Measurements from ENCODE around the gene PLK3. TPM values are rescaled to one million over a fixed set of nuclear protein-coding genes. Genes with fewer than 3 reads are reported as not detected.

Gene PLK3
- total RNA-seq, 1 donor from 2014 or later: 2.2 TPM

DNA sequence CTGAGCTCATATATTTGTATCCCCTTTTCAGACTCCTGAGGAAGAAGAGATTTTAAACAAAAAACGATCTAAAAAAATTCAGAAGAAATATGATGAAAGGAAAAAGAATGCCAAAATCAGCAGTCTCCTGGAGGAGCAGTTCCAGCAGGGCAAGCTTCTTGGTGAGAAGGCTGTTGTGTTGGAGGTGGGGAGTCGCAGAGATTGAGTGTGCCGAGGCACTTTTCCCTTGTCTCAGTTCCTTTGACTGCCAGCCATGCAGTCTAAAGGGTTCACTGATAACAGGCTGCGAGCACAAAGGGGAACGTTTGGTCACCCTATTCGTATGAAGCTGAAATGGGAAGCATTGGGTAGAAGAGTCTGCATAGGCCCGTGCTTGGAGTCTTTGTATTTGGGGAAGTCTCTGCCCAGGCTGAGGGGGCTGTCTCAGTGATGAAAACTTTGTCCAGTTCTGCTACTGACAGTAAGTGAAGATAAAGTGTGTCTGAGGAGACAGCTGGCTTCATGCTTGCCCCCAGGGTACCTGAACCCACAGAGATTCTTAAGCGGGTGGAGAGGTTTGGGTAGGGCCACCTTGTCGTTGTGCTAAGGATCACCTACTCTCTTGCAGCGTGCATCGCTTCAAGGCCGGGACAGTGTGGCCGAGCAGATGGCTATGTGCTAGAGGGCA, 22.1 kb upstream of the PLK3 start:
- Histone ChIP-seq H3K27ac (peak overlapping the region; percentile 62), H3K36me3 (peaks cover 8% of the 10 kb centered on the region), H3K9ac (no peak overlapping the region)

DNA sequence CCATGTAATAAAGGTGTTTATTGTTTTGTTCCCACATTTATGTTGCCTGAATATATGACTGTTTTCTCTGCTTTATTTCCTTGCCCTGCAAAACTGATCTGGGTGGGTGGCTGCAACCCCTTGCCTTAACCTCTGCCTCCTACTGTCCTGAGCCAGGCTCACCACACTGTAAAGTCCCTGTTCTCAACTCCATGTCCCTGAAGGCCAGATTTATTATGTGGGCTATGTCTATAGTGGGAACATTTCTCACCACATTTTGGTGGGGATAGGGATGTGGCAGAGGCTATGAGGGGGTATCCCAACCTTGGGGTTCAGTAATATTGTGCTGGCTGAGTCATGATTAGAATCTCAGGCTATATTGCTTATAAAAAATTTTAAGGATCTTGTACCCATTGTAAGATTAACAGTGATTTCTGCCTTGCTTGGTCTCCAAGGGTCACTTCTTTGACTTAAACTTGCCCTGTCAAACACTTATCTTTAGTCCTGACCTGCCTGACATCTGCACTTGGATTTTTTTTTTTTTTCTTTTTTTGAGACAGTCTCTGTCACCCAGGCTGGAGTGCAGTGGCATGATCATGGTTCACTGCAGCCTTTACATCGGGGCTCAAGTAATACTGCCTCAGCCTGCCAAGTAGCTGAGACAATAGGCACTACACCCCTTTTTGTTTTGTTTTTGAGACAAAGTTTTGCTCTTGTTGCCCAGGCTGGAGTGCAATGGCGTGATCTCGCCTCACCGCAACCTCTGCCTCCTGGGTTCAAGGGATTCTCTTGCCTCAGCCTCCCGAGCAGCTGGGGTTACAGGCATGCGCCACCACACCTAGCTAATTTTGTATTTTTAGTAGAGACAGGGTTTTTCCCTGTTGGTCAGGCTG, 21.2 kb upstream of the PLK3 start:
- no peak for DNase-seq (ENCODE audit: low spot score)
- Histone ChIP-seq H3K27me3 (peaks cover 4% of the 10 kb centered on the region), H3K36me3 (peaks cover 8% of the 10 kb centered on the region), H3K4me3 (no peak overlapping the region), H3F3A (ENCODE audit: low read depth) (peaks cover 88% of the 10 kb centered on the region), H3K9me3 (ENCODE audit: low read depth) (no peaks in the 10 kb centered on the region), H3K4me1 (peaks cover 22% of the 10 kb centered on the region), H2AFZ (replicated peaks) (no peak overlapping the region), H3K27ac (no peak overlapping the region), H4K20me1 (ENCODE audit: low read depth) (peaks cover 45% of the 10 kb centered on the region), H3K9ac (no peak overlapping the region), H3K79me2 (ENCODE audit: low read depth) (peaks cover 45% of the 10 kb centered on the region), H3K4me2 (peak overlapping the region; percentile 99)
- peak overlapping the region; percentile 56 for H3K4me3 Mint-ChIP-seq
- TF ChIP-seq, protein P1, sequence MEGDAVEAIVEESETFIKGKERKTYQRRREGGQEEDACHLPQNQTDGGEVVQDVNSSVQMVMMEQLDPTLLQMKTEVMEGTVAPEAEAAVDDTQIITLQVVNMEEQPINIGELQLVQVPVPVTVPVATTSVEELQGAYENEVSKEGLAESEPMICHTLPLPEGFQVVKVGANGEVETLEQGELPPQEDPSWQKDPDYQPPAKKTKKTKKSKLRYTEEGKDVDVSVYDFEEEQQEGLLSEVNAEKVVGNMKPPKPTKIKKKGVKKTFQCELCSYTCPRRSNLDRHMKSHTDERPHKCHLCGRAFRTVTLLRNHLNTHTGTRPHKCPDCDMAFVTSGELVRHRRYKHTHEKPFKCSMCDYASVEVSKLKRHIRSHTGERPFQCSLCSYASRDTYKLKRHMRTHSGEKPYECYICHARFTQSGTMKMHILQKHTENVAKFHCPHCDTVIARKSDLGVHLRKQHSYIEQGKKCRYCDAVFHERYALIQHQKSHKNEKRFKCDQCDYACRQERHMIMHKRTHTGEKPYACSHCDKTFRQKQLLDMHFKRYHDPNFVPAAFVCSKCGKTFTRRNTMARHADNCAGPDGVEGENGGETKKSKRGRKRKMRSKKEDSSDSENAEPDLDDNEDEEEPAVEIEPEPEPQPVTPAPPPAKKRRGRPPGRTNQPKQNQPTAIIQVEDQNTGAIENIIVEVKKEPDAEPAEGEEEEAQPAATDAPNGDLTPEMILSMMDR (IDR thresholded peaks at IDR 0.05): no peak
- TF ChIP-seq EZH2 (IDR thresholded peaks at IDR 0.05) (no peak), EZH2phosphoT487 (IDR thresholded peaks at IDR 0.05) (no peak)
- no peak overlapping the region for H3K27ac Mint-ChIP-seq
- H3K36me3 Mint-ChIP-seq: peaks cover 33% of the 10 kb centered on the region
- H3K27me3 Mint-ChIP-seq (ENCODE audit: insufficient read depth, low read depth): peaks cover 10% of the 10 kb centered on the region
- H3K4me1 Mint-ChIP-seq: peaks cover 32% of the 10 kb centered on the region
- H3K9me3 Mint-ChIP-seq: no peaks in the 10 kb centered on the region

More for the DNA sequence above, 22.1 kb upstream of the PLK3 start:
- peaks cover 82% of the 10 kb centered on the region for H3F3A ChIP-seq (ENCODE audit: low read depth)
- no peak for DNase-seq (ENCODE audit: low spot score)
- peaks cover 45% of the 10 kb centered on the region for H3K79me2 ChIP-seq (ENCODE audit: low read depth)
- no peaks in the 10 kb centered on the region for H3K27me3 ChIP-seq
- Mint-ChIP-seq H3K4me1 (peaks cover 25% of the 10 kb centered on the region), H3K27ac (no peak overlapping the region), H3K27me3 (ENCODE audit: insufficient read depth, low read depth) (peaks cover 10% of the 10 kb centered on the region), H3K36me3 (peaks cover 33% of the 10 kb centered on the region), H3K4me3 (peak overlapping the region; percentile 93), H3K9me3 (no peaks in the 10 kb centered on the region)
- no peaks in the 10 kb centered on the region for H3K9me3 ChIP-seq (ENCODE audit: low read depth)
- H4K20me1 ChIP-seq (ENCODE audit: low read depth): peaks cover 45% of the 10 kb centered on the region
- TF ChIP-seq, protein P1 (IDR thresholded peaks at IDR 0.05): no peak
- TF ChIP-seq EZH2 (IDR thresholded peaks at IDR 0.05) (no peak), EZH2phosphoT487 (IDR thresholded peaks at IDR 0.05) (no peak)
- H3K4me3 ChIP-seq: peak overlapping the region; percentile 93
- no peak overlapping the region for H2AFZ ChIP-seq (replicated peaks)
- peak overlapping the region; percentile 99 for H3K4me2 ChIP-seq
- peaks cover 16% of the 10 kb centered on the region for H3K4me1 ChIP-seq

DNA sequence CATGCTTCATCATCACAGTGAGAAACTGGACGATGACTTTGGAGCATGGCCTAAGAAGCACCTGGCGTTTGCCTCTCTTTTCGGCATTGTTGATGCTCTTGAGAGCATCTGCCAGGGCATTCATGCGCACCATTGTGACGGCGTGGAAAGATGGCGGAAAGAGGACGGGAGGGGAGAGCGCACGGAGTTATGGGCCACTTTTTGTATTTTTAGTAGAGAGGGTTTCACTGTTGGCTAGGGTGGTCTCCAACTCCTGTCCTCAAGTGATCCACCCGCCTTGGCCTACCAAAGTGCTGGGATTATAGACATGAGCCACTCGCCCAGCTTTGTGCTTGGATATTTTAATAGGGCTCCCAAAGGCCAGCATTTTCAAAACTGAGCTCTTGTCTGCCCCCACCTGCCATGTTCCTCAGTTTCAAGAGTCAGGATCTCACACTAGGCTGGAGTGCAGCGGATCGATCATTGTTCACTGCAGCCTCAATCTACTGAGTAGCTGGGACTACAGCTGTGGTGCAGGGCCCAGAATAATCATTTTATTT, 19.5 kb upstream of the PLK3 start:
- Histone ChIP-seq H2AFZ (replicated peaks) (no peak overlapping the region), H3K27ac (no peak overlapping the region), H3K36me3 (peaks cover 8% of the 10 kb centered on the region), H3K79me2 (ENCODE audit: low read depth) (peaks cover 32% of the 10 kb centered on the region), H3K9ac (no peak overlapping the region), H3K4me2 (no peak overlapping the region), H3K4me1 (peaks cover 28% of the 10 kb centered on the region), H3K4me3 (no peak overlapping the region), H3K9me3 (ENCODE audit: low read depth) (no peaks in the 10 kb centered on the region), H4K20me1 (ENCODE audit: low read depth) (peaks cover 45% of the 10 kb centered on the region), H3K27me3 (peaks cover 20% of the 10 kb centered on the region), H3F3A (ENCODE audit: low read depth) (peaks cover 91% of the 10 kb centered on the region)
- Mint-ChIP-seq H3K4me1 (peaks cover 29% of the 10 kb centered on the region), H3K36me3 (peaks cover 33% of the 10 kb centered on the region), H3K27me3 (ENCODE audit: insufficient read depth, low read depth) (peaks cover 12% of the 10 kb centered on the region), H3K4me3 (no peak overlapping the region), H3K27ac (no peak overlapping the region), H3K9me3 (no peaks in the 10 kb centered on the region)
- no peak for DNase-seq (ENCODE audit: low spot score)
- TF ChIP-seq, protein P1 (IDR thresholded peaks at IDR 0.05): no peak
- TF ChIP-seq EZH2phosphoT487 (IDR thresholded peaks at IDR 0.05) (no peak), EZH2 (IDR thresholded peaks at IDR 0.05) (no peak)

Measured in neural progenitor cell (in vitro differentiated cells).